NB4 (cell line): ENCODE results near the gene COBL.

ENCODE experiments used
- DNase-seq: peaks from one replicate; pipeline ENCODE4 v3.0.0; 2010; ENCODE audit warnings: low read depth
- H3K4me3 ChIP-seq: one replicate; pipeline ENCODE4 v1.5.1; 2011; ENCODE audit warnings: mild to moderate bottlenecking, low read depth, low read length, moderate library complexity
- MYC ChIP-seq: IDR thresholded peaks from 2 replicates; pipeline ENCODE4 v1.6.1; 2011; ENCODE audit warnings: low read depth, low read length
- POLR2A ChIP-seq: IDR thresholded peaks from 2 replicates; pipeline ENCODE4 v1.6.1; 2011; ENCODE audit warnings: mild to moderate bottlenecking; ENCODE audit not compliant: insufficient read length; ENCODE audit errors: extremely low read depth
- TF ChIP-seq, protein P1 (sequence below): IDR thresholded peaks from one replicate; pipeline ENCODE4 v1.5.1; 2012; ENCODE audit warnings: low read depth, low read length
- TF ChIP-seq, protein P2 (sequence below): IDR thresholded peaks from 2 replicates; pipeline ENCODE4 v1.6.1; 2011; ENCODE audit warnings: low read depth, low read length

The COBL gene

GRCh38 chr7:51082096-51082840 is 234.3 kb downstream of the COBL start:
- TF ChIP-seq MYC (no peak), POLR2A (no peak)
- TF ChIP-seq, protein P1, sequence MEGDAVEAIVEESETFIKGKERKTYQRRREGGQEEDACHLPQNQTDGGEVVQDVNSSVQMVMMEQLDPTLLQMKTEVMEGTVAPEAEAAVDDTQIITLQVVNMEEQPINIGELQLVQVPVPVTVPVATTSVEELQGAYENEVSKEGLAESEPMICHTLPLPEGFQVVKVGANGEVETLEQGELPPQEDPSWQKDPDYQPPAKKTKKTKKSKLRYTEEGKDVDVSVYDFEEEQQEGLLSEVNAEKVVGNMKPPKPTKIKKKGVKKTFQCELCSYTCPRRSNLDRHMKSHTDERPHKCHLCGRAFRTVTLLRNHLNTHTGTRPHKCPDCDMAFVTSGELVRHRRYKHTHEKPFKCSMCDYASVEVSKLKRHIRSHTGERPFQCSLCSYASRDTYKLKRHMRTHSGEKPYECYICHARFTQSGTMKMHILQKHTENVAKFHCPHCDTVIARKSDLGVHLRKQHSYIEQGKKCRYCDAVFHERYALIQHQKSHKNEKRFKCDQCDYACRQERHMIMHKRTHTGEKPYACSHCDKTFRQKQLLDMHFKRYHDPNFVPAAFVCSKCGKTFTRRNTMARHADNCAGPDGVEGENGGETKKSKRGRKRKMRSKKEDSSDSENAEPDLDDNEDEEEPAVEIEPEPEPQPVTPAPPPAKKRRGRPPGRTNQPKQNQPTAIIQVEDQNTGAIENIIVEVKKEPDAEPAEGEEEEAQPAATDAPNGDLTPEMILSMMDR: no peak
- TF ChIP-seq, protein P2, sequence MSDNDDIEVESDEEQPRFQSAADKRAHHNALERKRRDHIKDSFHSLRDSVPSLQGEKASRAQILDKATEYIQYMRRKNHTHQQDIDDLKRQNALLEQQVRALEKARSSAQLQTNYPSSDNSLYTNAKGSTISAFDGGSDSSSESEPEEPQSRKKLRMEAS: no peak
- no peak overlapping the region for H3K4me3 ChIP-seq
- DNase-seq: no peak

DNA sequence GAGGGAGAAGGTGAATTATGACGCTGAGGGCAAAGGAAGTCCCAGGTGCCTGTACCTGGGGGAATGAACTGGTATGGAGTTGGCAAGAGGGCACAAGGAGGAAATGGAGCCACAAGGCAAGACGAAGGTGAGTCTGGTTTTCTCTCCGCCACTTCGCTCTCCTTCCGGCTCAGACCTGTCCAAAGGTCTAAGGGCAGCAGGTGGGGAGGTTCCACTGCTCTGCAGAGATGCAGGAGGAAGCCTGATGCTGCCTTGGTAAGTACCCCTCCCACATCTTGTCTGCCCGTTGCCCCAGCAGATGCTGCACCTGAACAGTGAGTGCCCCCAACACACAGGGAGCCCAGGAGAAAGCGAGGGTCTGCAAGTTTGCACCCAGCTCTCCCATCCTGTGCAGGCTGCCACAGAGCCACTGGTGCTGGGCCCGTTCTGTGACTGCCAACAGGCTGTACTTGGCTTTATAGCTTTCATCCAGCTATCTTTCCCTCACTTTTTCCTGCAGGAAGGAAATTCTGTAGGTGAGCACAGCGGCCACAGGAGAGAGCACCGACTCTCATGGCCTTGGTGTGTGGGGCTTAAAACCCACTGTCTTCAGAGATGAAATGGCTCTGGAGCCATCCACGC is 235.2 kb downstream of the COBL start:
- H3K4me3 ChIP-seq: no peak overlapping the region
- TF ChIP-seq MYC (no peak), POLR2A (no peak)
- TF ChIP-seq, protein P1: no peak
- TF ChIP-seq, protein P2: no peak
- no peak for DNase-seq

DNA sequence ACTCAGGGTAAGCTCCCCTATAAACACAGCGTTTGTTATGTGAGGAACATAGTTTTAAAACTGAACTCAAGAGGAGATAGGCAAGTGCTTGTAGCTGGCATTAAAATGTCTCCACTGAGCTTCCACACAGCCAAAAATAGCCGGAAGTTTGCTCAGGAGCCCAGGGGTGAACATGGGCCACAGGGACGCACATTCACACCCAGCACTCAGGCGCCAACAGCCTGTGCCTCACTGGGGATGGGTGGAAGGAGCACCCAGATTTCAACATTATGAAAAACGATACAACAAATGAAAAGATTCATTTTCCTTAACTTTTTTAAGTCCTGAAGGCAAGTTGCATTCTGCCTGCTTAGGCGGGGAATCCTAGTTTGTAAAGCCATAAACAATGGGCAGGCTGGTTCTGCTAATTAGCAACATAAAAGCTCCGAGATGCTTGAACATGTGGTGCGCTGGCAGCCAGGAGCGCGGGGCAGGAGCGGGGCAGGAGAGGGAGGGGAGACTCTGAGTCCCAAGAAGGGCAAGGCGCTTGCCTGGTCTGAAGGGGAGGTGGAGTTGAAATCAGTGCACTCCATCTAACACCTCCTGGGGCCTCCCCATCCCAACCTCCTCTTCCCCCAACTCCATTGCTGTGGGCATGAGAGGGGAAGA is 235.9 kb downstream of the COBL start:
- no peak for DNase-seq
- TF ChIP-seq, protein P2: no peak
- TF ChIP-seq, protein P1: no peak
- no peak for TF ChIP-seq POLR2A
- no peak for TF ChIP-seq MYC
- no peak overlapping the region for H3K4me3 ChIP-seq

DNA sequence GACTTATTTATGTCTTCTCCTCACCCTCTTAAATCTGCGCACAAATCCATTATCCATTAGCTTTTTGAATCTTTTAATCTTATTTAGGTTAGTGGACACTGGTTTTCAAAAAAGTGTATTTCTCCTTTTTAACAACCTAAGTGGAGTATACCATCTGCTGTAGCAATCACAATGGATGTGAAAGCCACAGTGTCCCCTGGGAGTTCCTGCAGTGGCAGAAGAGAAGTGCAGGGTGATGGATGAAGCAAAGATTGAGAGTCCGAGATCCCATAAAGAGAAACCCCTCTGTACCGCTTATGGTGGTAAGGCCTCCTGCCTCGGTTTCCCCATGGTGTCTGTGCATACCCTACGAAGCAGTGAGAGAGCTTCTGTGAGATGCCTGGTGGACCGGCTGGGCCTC is 236.4 kb downstream of the COBL start:
- peak; percentile 45 for DNase-seq
- TF ChIP-seq, protein P2: no peak
- TF ChIP-seq POLR2A: no peak
- TF ChIP-seq, protein P1: no peak
- no peak for TF ChIP-seq MYC
- H3K4me3 ChIP-seq: no peak overlapping the region

DNA sequence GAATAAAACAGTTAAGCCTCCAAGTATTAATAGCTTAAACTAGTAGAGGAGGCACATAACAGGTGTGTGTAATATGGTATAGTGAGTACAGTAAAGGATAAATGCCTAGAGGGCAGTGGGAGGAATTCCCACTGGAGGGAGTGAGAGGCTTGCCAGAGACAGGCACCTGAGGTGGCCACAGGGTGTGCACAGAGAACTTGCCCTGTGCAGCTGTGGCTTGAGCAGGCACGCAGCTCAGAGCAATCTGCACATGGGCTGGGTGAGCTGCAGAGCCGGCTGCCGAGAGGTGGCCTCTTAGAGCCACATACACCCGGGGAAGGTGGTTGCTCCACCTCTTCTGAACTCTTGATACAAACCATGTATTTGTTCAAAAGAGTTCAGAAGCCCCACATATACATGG is 237.1 kb downstream of the COBL start:
- no peak for DNase-seq
- TF ChIP-seq MYC (no peak), POLR2A (no peak)
- TF ChIP-seq, protein P1: no peak
- TF ChIP-seq, protein P2: no peak
- H3K4me3 ChIP-seq: no peak overlapping the region
